ENCODE data around the gene RTL10.

The RTL10 gene

GRCh38 chr22:19821523-19822300 lies 33.0 kb downstream of the RTL10 start:
- DNase-seq, result no peak

DNA sequence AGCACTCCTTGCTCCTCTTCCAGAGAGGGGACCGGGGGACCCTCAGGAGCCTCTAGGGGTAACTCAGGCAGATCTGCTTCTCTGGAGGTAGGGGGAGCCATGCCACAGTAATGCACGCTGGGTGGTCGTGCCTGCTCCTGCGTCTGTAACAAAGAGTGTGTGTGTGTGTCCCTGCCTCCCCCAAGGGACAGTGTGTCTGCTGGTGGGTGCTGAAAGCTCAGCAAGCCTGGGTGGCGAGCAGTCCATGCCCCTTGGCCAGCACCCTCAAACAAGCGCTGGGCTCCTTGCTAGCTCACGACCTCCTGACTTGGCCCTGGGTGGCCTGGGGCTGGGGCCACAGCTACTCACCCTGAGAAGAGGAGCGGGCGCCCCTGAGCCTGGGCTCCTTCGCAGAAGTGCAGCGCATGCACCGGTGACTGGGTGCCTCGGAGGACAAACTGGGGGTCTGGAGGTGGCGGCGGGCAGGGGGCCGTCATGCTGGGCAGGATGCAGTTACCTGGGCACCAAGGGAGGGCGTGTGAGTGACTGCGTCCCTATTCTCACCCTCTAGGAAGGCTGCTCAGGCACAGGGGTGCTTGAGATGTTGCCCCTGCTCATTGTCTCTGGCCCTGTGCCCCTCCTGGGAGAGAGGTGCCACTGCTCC lies 33.7 kb downstream of the RTL10 start:
- no peak for DNase-seq

DNA sequence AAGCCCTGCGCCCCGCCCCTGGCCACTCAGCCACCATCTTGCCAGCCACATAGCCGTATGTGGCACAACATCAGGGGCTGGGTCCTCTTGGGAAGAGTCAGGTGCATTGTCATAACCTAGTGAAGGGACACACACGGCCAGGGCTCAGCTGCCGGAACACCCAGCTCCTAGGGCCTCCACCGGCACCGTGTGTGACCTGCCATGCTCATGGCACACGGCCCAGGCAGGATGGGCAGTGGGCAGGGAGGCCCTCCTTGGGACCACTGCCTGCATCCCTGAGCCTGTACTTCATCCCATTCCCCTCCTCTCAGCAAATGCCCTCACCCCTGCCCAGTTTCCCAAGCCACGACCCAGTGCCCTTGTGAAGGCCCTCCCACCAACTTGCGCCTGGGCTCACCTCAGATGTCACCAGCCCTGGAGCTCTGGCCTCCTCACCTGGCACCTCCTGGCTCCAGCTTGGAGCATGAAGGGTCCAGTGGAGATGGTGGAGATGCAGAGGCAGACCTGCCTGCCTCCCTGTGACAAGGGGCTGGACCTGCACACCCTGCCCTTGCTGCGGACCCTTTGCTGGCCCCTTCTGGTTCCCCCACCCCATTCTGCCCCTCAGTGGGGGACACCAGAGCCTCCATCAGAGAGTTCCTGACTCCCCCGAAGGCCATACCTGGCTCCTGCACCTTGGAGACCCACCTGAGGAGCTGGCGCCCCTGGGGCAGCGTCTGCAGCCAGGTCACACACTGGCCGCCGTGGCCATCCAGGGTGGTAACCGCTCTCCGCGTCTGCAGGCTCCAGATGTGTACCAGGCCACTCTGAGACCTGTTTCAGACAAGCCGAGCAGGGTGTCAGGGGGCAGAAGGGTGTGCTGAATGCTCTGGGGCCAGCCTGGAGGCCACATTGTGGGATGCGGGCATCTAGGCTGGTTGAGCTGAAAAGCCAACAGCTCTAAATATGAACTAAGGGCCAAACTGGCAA lies 34.5 kb downstream of the RTL10 start:
- DNase-seq, result no peak

GRCh38 chr22:19819208-19819910 lies 35.3 kb downstream of the RTL10 start:
- DNase-seq, result no peak

- DNase-seq, result no peak
Measured at GRCh38 chr22:19818324-19819207, 36.1 kb downstream of the RTL10 start.

DNA sequence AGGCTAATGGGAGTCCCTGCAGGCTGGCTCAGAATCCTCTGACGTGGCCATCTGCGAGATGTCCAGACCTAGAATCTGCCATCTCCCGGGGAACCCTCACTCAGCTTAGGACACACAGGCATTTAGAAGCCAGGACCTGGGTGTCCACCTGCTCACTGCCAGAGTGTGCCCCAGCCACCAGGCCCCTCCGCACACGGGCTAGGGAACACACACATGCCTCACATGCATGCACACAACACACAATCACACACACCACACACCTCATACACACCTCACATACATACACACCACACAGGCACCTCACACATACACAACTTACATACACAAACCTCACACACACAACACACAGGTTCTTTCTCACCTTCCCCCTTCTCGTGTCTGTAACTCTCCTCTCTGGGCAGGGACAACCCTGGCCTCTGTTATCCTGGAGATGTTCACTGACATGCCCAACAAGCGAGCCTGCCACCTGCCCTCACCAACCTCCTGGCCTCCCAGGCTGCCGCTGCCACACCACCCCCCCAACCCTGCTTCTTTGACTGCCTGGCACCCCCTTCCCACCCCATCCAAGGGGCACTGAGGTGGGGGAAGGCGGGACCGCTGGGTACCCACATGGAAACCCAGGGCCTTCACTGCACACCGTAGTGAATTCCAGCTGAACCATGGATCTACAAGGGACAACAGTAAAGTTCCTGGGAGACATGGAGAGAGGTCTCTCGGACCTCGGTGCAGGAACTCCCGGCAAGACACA lies 38.1 kb downstream of the RTL10 start:
- DNase-seq, result no peak

DNA sequence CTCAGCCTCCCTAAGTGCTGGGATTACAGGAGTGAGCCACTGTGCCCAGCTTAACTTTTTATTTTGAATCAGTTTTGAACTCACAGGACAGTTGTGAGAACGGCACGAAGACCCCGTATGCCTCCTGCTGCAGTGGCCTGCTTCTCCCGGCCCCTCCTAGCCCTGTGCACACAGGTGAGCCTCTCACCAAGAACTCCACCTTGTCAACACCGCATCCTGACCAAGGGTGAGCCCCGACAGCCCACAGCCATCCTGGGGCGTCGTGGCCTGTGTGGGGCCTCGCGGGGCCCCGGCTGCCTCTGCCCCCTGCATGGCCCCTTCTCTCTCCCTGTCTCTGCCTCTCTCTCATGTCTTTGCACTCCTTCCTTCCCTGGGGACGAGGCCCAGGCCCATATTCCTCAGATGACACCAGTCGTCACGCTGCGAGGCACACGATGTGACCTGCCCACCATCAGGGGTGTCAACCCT lies 38.8 kb downstream of the RTL10 start:
- no peak for DNase-seq

DNA sequence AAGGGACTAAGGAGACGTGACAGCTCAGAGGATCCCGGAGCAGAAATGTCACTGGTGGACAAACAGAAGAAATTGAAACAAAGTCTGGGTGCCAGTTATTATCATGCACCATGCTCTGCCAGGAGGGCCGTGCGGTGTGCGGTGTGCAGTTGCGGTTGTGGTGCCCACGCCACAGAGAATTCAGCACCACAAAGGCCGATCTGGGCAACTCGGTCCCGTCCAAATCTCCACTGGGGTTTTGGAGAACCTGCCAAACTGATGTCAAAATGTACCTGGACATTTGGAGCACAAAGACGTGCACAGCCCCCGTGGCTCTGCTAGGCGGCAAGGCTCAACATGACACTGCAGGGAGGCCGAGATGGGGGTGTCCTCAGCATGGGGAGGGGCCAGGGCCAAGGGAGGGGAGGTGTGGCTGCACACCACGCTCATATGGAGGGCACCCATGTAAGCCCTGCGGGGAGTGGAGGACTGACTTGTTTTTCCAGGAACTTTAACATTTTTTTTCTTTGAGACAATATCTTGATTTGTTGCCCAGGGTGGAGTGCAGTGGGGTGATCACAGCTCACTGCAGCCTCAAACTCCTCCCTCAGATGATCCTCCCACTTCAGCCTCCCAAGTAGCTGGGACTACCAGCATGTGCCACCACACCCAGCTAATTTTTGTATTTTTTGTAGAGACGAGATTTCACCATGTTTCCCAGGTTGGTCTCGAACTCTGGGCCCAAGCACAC lies 39.4 kb downstream of the RTL10 start:
- DNase-seq, result no peak

GRCh38 chr22:19814428-19814827 lies 40.2 kb downstream of the RTL10 start:
- no peak for DNase-seq

DNA sequence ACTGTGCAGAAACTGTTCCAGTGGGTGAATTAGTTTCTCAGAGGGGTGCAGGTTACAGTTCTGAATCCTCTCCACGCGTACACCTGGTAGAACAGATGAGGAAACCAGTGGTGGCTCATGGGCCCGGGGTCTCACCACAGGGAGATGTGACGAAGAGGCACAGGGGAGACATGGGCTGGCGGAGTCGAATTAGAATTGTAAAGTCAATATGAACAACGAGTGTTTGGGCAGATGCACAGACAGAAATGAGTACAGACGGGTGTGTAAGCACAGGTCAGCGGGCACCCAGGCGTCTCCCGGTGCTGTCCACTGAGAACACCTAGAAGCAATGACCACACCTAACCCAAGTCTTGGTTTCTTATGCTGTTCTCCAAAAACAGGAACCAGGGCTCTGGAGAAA lies 41.8 kb downstream of the RTL10 start:
- DNase-seq, result no peak

DNA sequence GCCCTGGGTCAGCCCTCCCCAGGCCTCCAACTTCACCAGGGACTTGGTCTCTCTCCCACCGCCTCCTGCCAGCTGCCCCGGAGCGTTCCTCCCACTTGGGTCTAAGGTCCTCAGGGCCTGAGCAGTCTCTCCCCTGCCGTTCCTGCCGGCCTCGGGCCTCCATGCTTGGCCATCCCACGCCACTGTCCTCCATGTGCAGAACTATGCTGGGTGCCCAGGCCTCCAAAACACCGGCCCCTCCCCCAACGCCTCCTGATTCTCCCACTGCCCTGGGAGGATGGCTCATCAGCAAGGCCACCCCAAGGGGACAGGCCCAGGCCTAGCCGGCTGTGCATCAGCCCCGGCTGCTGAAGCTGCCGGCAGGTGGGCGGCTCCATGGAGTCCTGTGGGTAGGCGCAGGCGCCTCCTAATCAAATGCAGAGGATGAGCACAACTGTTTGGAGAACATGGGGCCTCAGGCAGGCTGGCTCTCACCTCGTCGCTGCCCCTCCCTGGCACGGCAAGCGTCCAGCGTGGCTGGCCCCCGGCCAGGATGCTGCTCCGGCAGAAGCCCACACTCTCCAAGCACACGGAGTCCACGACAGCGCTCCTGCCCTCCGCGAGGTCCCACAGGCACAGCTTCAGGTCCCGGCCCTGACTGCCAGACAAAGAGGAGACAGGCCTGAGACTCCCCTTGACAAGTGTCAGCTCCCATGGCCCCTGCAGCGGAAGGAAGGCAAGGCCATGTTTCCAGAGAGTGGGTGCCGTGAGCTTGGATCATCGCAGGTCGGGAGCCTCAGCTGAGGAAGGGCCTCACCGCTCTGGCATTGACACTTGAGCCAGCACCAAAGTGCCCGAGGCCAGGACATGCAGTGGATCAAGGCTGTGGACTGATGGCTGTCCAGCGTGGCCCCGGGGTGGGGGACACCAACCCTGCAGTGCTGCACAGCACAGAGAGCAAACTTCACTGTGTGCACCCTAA lies 42.6 kb downstream of the RTL10 start:
- no peak for DNase-seq

DNA sequence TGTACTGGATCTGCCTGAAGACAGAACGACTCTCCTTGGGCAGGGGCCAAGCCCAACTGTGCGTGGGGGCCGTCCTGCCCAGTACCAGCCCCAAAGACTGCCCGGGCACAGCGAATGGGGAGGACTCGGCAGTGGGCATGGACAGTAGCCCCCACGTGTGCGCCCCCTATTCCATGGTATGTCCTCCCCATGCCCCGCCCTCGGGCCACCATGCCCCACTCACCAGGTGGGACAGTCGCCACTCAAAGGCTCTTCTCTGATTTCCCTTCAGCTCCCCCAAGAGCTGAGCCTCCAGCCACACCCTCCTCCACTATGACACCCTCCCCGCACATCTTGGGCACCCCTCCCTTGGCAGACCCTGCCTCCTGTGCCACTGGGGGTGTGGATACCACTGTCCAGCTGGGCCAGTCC lies 43.5 kb downstream of the RTL10 start:
- DNase-seq, result no peak

DNA sequence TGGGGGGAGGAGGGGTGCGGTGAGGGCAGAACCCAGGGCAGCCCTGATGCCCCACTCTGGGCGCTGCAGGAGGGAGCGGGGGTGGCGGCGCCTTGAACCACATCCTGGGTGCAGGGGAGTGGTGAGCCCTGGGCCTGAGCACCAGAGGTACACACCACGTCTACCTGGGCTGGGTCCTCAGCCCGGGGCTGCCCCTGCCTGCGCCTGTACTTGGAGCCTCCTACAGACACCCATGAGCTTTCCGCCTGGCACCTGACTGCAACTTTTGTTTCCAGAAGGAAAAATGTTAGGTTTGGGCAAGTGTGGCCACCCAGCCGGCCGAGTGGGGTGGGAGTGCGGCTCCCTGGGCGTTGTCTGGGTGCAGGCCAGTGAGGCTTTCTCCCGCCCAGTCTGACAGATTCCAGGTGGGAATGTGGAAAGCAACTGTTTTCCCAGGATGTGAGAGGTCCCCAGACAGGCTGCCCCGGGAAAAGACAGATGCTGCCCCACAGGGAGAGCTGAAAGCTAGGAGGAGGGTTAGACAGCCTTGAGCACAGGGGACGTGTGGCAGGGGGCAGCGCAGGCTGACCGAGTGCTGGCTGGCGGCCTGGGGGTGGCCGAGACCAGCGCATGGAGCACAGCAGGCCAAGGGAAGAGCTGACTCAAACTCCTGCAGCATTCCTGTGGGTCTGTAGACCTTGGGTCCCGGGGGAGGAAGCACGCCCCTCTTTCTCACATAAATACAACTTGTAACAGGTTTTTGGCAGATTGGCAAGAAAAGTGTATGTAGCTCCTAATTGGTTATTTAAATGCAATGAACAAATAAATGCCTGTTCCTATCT lies 44.1 kb downstream of the RTL10 start:
- no peak for DNase-seq

GRCh38 chr22:19809741-19810140 lies 44.9 kb downstream of the RTL10 start:
- no peak for DNase-seq

DNA sequence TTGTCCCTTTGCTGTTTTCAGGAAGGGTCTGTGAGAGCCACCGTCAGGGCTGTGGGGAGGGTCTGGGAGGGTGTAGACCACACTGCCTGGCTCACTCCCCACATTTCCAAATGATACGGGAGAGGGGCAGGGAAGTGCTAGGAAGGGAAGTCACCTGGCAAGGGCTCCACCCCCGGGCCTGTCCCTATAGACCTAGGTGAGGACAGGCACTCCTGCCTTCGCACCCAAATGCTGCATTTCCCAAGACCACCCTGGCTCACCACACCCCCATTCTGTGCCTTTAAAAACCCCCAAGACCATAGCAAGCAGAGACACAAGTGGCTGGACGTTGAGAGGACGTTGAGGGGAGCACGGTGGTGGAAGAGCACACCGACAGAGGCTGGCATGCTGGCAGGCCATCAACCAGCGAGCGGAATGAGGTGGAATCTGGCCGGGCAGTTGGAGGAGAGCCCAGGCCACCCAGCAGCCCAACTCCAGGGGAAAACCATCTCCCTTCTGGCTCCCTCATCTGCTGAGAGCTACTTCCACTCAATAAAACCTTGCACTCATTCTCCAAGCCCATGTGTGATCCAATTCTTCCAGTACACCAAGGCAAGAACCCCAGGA lies 45.7 kb downstream of the RTL10 start:
- DNase-seq, result no peak

DNA sequence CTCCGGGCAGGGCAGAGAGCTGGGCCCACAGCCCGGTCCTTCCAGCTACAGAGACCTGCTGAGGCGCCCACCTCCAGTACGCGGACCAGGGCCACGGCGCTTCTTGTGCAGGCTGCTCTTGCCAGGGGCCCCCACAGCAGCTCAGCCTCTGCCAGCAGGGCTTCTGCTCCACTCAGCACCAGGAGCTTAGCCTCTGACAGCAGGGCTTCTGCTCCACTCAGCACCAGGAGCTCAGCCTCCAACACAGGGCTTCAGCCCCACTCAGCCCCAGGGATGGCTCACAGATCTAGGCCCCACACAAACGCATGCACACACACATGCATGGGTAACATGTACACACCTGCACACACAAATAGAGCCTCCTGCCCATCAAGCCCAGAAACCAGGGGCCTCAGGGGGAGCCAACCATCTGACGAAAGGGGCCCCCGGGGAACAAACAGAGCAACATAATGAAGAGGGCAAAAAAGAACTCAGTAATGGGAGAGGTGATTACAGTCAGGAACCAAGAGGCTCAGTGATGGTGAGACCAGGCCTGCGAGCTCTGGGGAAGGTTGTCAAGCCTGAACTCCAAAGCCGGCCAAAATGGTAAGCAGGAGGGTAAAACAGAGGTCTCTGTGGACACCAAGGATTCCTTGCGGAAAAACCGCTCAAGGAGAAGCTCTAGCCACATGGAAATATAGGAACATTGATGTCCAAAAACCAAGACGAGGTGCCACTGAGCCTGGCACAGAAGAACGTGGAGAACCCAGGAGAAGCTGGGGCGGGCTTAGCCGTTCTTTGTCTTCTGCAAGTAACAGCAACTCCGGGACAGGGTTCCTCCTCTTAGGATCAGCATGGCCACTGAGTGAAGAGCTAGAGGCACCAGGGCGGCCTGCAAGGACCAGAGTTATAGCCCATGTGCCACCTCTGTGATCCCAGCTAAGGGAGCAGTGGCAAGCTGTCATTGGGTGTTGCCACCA lies 46.5 kb downstream of the RTL10 start:
- no peak for DNase-seq
